A549 (cell line): ENCODE measurements around the gene DQX1. TPM values are rescaled to one million over a fixed set of nuclear protein-coding genes. Genes with fewer than 3 reads are reported as not detected.
A peak's percentile ranks its signal among the peaks of the same experiment; 100 is the strongest.

Source experiments
- ATAC-seq, 2 experiments: fragments of 200-7000 bp in 1 of 2; fragments of >200 bp in 1 of 2; cut with Nextera tagmentation in 1 of 2; cut with Tn5 transposase in 1 of 2; 3 replicates each; pipeline versions ENCODE4 v1.8.0 to v1.9.1; 2018 to 2020; ENCODE audit warnings: mild to moderate bottlenecking in 1 of 2, moderate library complexity in 1 of 2
- CTCF ChIA-PET: fragments of 300-600 bp; sonication (Branson Sonifier 250); formaldehyde crosslinking; extraction: SDS; loops from one replicate; lab custom pipeline; 2021; ENCODE audit warnings: antibody characterized with exemption, inconsistent platforms; lab: Yijun Ruan, JAX
- POLR2A ChIA-PET: fragments of 350-600 bp; formaldehyde crosslinking; extraction: SDS; loops from one replicate; lab custom pipeline; 2021; ENCODE audit warnings: antibody characterized with exemption, inconsistent platforms; lab: Yijun Ruan, JAX
- DNase-seq, 2 experiments: peaks; one replicate each; pipeline versions ENCODE4 v3.0.0 to v3.0.0-alpha.2; 2011 to 2016; ENCODE audit warnings: low read depth in 1 of 2, low spot score in 1 of 2
- FAIRE-seq: peaks from 2 replicates; lab custom pipeline; 2011; peaks lifted over from hg19 to GRCh38; lab: Jason Lieb, UNC
- H3K27ac ChIP-seq, 2 experiments: fragments of >200 bp; sonication (Bioruptor Twin); formaldehyde crosslinking; 3 replicates each; pipeline ENCODE4 v1.5.1; 2016 to 2017
- H3K4me1 ChIP-seq: fragments of >200 bp; sonication (Bioruptor Twin); formaldehyde crosslinking; 3 replicates; pipeline ENCODE4 v1.6.1; 2016
- H3K4me2 ChIP-seq: fragments of >200 bp; sonication (Bioruptor Twin); formaldehyde crosslinking; 3 replicates; pipeline ENCODE4 v1.6.1; 2016
- H3K4me3 ChIP-seq: fragments of >200 bp; sonication (Bioruptor Twin); formaldehyde crosslinking; 3 replicates; pipeline ENCODE4 v1.5.1; 2016
- H3K9me3 ChIP-seq: fragments of >200 bp; sonication (Bioruptor Twin); formaldehyde crosslinking; 3 replicates; pipeline ENCODE4 v1.6.1; 2016
- FOXS1 ChIP-seq: fragments of 250-450 bp; sonication (Bioruptor Pico); IDR thresholded peaks from 2 replicates; pipeline ENCODE4 v1.5.0; 2020; ENCODE audit warnings: mild to moderate bottlenecking, moderate library complexity
- HES2 ChIP-seq: fragments of >200 bp; sonication (Bioruptor Twin); formaldehyde crosslinking; IDR thresholded peaks from 2 replicates; pipeline ENCODE4 v1.6.1; 2016
- HEYL ChIP-seq: fragments of 250-450 bp; sonication (Bioruptor Pico); IDR thresholded peaks from 2 replicates; pipeline ENCODE4 v1.8.0; 2021; ENCODE audit warnings: mild to moderate bottlenecking, moderate library complexity
- HOXB5 ChIP-seq: fragments of 250-450 bp; sonication (Bioruptor Pico); IDR thresholded peaks from 2 replicates; pipeline ENCODE4 v1.5.0; 2020; ENCODE audit warnings: mild to moderate bottlenecking, moderate library complexity
- KDM1A ChIP-seq: fragments of 200-600 bp; sonication (generic); IDR thresholded peaks from 2 replicates; pipeline ENCODE4 v1.6.1; 2016; ENCODE audit warnings: low read depth, mild to moderate bottlenecking
- KDM5A ChIP-seq: fragments of 200-600 bp; sonication (generic); IDR thresholded peaks from 2 replicates; pipeline ENCODE4 v1.6.1; 2016; ENCODE audit warnings: antibody characterized with exemption, mild to moderate bottlenecking
- MAZ ChIP-seq: fragments of 150-350 bp; IDR thresholded peaks from 2 replicates; pipeline ENCODE4 v1.6.1; 2014; ENCODE audit warnings: antibody characterized with exemption, low read depth, low read length, borderline replicate concordance
- MYC ChIP-seq: IDR thresholded peaks from 2 replicates; pipeline ENCODE4 v1.6.1; 2012; ENCODE audit warnings: mild to moderate bottlenecking, inconsistent platforms, low read length, improper control_type of control experiment, borderline replicate concordance
- RAD21 ChIP-seq, 2 experiments: fragments of >200 bp in 1 of 2; sonication (Bioruptor Twin) in 1 of 2; formaldehyde crosslinking in 1 of 2; IDR thresholded peaks in 1 of 2; conservative IDR thresholded peaks in 1 of 2; 2 replicates in 1 of 2; 3 replicates in 1 of 2; pipeline ENCODE4 v1.6.1; 2012 to 2018; ENCODE audit warnings: inconsistent platforms in 1 of 2
- RNF2 ChIP-seq: fragments of 200-600 bp; sonication (generic); IDR thresholded peaks from 2 replicates; pipeline ENCODE4 v1.6.1; 2016; ENCODE audit warnings: low read depth, mild to moderate bottlenecking, antibody characterized with exemption, moderate library complexity, borderline replicate concordance
- SMC3 ChIP-seq: fragments of >200 bp; sonication (Bioruptor Twin); formaldehyde crosslinking; IDR thresholded peaks from 3 replicates; pipeline ENCODE4 v1.6.1; 2018; ENCODE audit warnings: inconsistent platforms
- SREBF2 ChIP-seq: fragments of 450-650 bp; IDR thresholded peaks from 2 replicates; pipeline ENCODE4 v1.6.1; 2014; ENCODE audit warnings: mild to moderate bottlenecking, moderate library complexity
- TFCP2L1 ChIP-seq: fragments of 250-450 bp; sonication (Bioruptor Pico); IDR thresholded peaks from 2 replicates; pipeline ENCODE4 v1.5.0; 2021; ENCODE audit warnings: mild to moderate bottlenecking
- TP53 ChIP-seq: fragments of 250-450 bp; sonication (Bioruptor Pico); IDR thresholded peaks from 2 replicates; pipeline ENCODE4 v1.5.0; 2021; ENCODE audit warnings: mild to moderate bottlenecking, moderate library complexity
- ZFP36 ChIP-seq: fragments of 450-650 bp; IDR thresholded peaks from 2 replicates; pipeline ENCODE4 v1.6.1; 2014; ENCODE audit warnings: borderline replicate concordance; ENCODE audit not compliant: partially characterized antibody
- WGBS: methylation state at CpG from one replicate; pipeline ENCODE4 v1.1.6; 2017; ENCODE audit errors: missing lambda C conversion rate; 5-methylcytosine and 5-hydroxymethylcytosine counted together
- polyA plus RNA-seq, 4 experiments: library from polyadenylated mRNA; depleted of rRNA in 3 of 4; stranded (reverse); fragments of >200 nt; fragmentation: RNase III in 1 of 4; extraction: RNeasy Plus Mini Kit Qiagen cat#74134 plus additional on column Dnase treatment in 1 of 4; gene quantifications; 2 replicates in 3 of 4; 3 replicates in 1 of 4; pipeline ENCODE4 v1.2.3, GENCODE V29; 2011 to 2017
- TF ChIP-seq, protein P1 (sequence below): fragments of 250-450 bp; sonication (Bioruptor Pico); IDR thresholded peaks from 2 replicates; pipeline ENCODE4 v1.5.0; 2020; ENCODE audit warnings: low read depth, mild to moderate bottlenecking, moderate library complexity
- TF ChIP-seq, protein P2 (sequence below): fragments of 250-450 bp; sonication (Bioruptor Pico); IDR thresholded peaks from 2 replicates; pipeline ENCODE4 v1.5.0; 2021; ENCODE audit warnings: mild to moderate bottlenecking, moderate library complexity, borderline replicate concordance
- TF ChIP-seq, protein P3 (sequence below): IDR thresholded peaks from 2 replicates; pipeline ENCODE4 v1.6.1; 2012
- TF ChIP-seq, protein P4 (sequence below): fragments of >200 bp; sonication (Bioruptor Twin); formaldehyde crosslinking; IDR thresholded peaks from 3 replicates; pipeline ENCODE4 v1.5.1; 2016

Gene DQX1
- polyA plus RNA-seq, 2 of the 4 experiments (the other 2 are of a cell fraction): 0.15 to 0.39 TPM

GRCh38 chr2:74546004-74546403, 20.0 kb upstream of the DQX1 start:
- H3K4me1 ChIP-seq: peaks cover 12% of the 10 kb centered on the region
- DNase-seq (no peak), FAIRE-seq (no peak), ATAC-seq (no peak)
- WGBS: 71% methylated on average over 3 of the region's 3 CpGs
- H3K4me3 ChIP-seq: no peak overlapping the region
- H3K4me2 ChIP-seq: no peak overlapping the region
- CTCF ChIA-PET: interaction anchor here (1.0 to 5.9 kb wide), 4 partner anchors 13 to 63 kb away, joined by 3 to 45 read pairs (median 16); partner anchors contain the start of genes AUP1, CCDC142, HTRA2 and TTC31
- no peak for TF ChIP-seq FOXS1 (CRISPR knock-in tag)
- POLR2A ChIA-PET: no interaction called here
- H3K9me3 ChIP-seq: no peaks in the 10 kb centered on the region
- no peak overlapping the region for H3K27ac ChIP-seq

GRCh38 chr2:74544634-74545033, 18.6 kb upstream of the DQX1 start:
- FAIRE-seq: no peak

DNA sequence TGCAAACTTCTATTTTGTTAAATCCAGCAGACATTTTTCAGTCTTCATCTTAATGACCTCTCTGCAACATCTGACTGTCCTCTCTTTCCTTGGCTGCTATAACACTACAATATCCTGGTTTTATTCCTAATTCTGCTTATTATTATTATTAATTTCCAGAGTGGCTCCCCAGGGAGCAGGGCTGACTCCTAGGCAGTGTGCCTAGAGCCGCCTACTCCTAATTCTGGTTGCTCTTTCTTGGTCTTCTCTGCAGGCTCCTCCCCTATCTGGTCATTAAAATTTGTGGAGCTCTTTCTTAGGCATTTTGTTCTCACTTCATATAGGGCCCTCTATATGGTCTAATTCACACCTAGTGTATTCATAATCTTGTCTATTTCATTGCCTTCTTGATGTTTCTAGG, 16.9 kb upstream of the DQX1 start:
- no peak overlapping the region for H3K4me3 ChIP-seq
- ChIA-PET POLR2A (interaction anchor here (0.7 kb wide), 1 partner anchor 15 kb away, joined by 5 read pairs; no protein-coding TSS in a partner anchor), CTCF (interaction anchor here (0.7 to 5.9 kb wide), 5 partner anchors 10 to 1022 kb away, joined by 3 to 45 read pairs (median 10); partner anchors contain the start of genes CCDC142, HTRA2 and TTC31)
- TF ChIP-seq MYC (no peak), HES2 (no peak), MAZ (no peak)
- TF ChIP-seq, protein P1, sequence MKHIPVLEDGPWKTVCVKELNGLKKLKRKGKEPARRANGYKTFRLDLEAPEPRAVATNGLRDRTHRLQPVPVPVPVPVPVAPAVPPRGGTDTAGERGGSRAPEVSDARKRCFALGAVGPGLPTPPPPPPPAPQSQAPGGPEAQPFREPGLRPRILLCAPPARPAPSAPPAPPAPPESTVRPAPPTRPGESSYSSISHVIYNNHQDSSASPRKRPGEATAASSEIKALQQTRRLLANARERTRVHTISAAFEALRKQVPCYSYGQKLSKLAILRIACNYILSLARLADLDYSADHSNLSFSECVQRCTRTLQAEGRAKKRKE (CRISPR knock-in tag): no peak
- DNase-seq (no peak), FAIRE-seq (no peak), ATAC-seq (no peak)
- no peak overlapping the region for H3K4me2 ChIP-seq
- 74% methylated on average over 1 of the region's 1 CpG for WGBS
- H3K4me1 ChIP-seq: no peaks in the 10 kb centered on the region
- no peaks in the 10 kb centered on the region for H3K9me3 ChIP-seq
- no peak overlapping the region for H3K27ac ChIP-seq

More at GRCh38 chr2:74544634-74545033, 18.6 kb upstream of the DQX1 start:
- ATAC-seq (peak in 1 of 2 experiments; percentile 35; a peak in 2 of 6 replicates), DNase-seq (peak in 1 of 2 experiments; percentile 44)
- WGBS: 50% methylated on average over 3 of the region's 3 CpGs
- no peak overlapping the region for H3K4me3 ChIP-seq
- peaks cover 9% of the 10 kb centered on the region for H3K4me1 ChIP-seq
- H3K27ac ChIP-seq: no peak overlapping the region
- TF ChIP-seq KDM1A (no peak), HOXB5 (CRISPR knock-in tag) (no peak), SMC3 (0 out of 3 replicates have a peak, but pooled peaks have one; percentile 18), RNF2 (no peak), RAD21 (conservative IDR thresholded peaks at IDR 0.05 in 1 of 2, IDR thresholded peaks at IDR 0.05 in 1 of 2) (peak in 1 of 2 experiments; percentile 24; a peak in 1 of 5 replicates), KDM5A (no peak), HES2 (no peak), TFCP2L1 (CRISPR knock-in tag) (no peak), SREBF2 (no peak), HEYL (CRISPR knock-in tag) (no peak), ZFP36 (no peak), TP53 (no peak)
- TF ChIP-seq, protein P2, sequence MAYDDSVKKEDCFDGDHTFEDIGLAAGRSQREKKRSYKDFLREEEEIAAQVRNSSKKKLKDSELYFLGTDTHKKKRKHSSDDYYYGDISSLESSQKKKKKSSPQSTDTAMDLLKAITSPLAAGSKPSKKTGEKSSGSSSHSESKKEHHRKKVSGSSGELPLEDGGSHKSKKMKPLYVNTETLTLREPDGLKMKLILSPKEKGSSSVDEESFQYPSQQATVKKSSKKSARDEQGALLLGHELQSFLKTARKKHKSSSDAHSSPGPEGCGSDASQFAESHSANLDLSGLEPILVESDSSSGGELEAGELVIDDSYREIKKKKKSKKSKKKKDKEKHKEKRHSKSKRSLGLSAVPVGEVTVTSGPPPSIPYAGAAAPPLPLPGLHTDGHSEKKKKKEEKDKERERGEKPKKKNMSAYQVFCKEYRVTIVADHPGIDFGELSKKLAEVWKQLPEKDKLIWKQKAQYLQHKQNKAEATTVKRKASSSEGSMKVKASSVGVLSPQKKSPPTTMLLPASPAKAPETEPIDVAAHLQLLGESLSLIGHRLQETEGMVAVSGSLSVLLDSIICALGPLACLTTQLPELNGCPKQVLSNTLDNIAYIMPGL (CRISPR knock-in tag): no peak
- TF ChIP-seq, protein P3, sequence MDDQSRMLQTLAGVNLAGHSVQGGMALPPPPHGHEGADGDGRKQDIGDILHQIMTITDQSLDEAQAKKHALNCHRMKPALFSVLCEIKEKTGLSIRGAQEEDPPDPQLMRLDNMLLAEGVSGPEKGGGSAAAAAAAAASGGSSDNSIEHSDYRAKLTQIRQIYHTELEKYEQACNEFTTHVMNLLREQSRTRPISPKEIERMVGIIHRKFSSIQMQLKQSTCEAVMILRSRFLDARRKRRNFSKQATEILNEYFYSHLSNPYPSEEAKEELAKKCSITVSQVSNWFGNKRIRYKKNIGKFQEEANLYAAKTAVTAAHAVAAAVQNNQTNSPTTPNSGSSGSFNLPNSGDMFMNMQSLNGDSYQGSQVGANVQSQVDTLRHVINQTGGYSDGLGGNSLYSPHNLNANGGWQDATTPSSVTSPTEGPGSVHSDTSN: no peak
- TF ChIP-seq, protein P4, sequence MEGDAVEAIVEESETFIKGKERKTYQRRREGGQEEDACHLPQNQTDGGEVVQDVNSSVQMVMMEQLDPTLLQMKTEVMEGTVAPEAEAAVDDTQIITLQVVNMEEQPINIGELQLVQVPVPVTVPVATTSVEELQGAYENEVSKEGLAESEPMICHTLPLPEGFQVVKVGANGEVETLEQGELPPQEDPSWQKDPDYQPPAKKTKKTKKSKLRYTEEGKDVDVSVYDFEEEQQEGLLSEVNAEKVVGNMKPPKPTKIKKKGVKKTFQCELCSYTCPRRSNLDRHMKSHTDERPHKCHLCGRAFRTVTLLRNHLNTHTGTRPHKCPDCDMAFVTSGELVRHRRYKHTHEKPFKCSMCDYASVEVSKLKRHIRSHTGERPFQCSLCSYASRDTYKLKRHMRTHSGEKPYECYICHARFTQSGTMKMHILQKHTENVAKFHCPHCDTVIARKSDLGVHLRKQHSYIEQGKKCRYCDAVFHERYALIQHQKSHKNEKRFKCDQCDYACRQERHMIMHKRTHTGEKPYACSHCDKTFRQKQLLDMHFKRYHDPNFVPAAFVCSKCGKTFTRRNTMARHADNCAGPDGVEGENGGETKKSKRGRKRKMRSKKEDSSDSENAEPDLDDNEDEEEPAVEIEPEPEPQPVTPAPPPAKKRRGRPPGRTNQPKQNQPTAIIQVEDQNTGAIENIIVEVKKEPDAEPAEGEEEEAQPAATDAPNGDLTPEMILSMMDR: peak; percentile 36
- TF ChIP-seq, protein P1 (CRISPR knock-in tag): no peak
- no peaks in the 10 kb centered on the region for H3K9me3 ChIP-seq
- POLR2A ChIA-PET: no interaction called here
- CTCF ChIA-PET: interaction anchor here (0.6 to 5.9 kb wide), 13 partner anchors 9 to 89 kb away, joined by 3 to 45 read pairs (median 4); partner anchors contain the start of genes CCDC142, HTRA2, INO80B and LOXL3
- no peak overlapping the region for H3K4me2 ChIP-seq
